ENCODE measurements around the gene DNAJB13. TPM values are rescaled to one million over a fixed set of nuclear protein-coding genes. Genes with fewer than 3 reads are reported as not detected.

The DNAJB13 gene
- total and polyA plus RNA-seq, 8 donors: 0.22 to 2.1 (median 0.47) TPM

DNA sequence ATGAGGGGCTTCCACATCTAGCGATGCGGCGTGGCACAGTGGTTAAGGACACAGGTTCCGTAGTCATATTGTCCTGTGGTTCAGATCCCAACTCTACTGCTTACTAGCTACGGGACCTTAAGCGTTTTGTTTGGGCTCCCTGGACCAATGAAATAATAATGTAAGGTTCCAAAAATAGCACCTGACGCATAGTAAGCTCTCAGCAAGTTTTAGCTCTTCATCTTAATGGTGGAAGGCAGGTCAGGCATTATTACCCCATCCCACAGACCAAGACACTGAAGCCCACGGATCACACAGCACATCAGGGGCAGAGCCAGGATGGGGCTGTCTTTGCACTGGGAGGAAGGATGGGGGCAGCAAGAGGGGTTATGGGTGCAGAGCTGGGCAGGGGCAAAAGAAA, 13.0 kb downstream of the DNAJB13 start:
- DNase-seq (no peak), ATAC-seq (no peak), FAIRE-seq (no peak)
- Histone ChIP-seq H3K36me3 (no peaks in the 10 kb centered on the region), H3K4me1 (no peaks in the 10 kb centered on the region), H3K27me3 (no peaks in the 10 kb centered on the region), H3K9me3 (no peaks in the 10 kb centered on the region), H3K4me3 (no peak overlapping the region), H3K27ac (no peak overlapping the region)
- 68 to 71% methylated on average over 8 of the region's 8 CpGs for WGBS, 2 donors
- TF ChIP-seq, protein P1, sequence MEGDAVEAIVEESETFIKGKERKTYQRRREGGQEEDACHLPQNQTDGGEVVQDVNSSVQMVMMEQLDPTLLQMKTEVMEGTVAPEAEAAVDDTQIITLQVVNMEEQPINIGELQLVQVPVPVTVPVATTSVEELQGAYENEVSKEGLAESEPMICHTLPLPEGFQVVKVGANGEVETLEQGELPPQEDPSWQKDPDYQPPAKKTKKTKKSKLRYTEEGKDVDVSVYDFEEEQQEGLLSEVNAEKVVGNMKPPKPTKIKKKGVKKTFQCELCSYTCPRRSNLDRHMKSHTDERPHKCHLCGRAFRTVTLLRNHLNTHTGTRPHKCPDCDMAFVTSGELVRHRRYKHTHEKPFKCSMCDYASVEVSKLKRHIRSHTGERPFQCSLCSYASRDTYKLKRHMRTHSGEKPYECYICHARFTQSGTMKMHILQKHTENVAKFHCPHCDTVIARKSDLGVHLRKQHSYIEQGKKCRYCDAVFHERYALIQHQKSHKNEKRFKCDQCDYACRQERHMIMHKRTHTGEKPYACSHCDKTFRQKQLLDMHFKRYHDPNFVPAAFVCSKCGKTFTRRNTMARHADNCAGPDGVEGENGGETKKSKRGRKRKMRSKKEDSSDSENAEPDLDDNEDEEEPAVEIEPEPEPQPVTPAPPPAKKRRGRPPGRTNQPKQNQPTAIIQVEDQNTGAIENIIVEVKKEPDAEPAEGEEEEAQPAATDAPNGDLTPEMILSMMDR (IDR thresholded peaks at IDR 0.05): no peak
- intact Hi-C loops (cut with DNase I): loop anchor here in 1 of 3 donors (10.0 kb wide), 1 partner anchor 111 kb away; no protein-coding TSS in a partner anchor

DNA sequence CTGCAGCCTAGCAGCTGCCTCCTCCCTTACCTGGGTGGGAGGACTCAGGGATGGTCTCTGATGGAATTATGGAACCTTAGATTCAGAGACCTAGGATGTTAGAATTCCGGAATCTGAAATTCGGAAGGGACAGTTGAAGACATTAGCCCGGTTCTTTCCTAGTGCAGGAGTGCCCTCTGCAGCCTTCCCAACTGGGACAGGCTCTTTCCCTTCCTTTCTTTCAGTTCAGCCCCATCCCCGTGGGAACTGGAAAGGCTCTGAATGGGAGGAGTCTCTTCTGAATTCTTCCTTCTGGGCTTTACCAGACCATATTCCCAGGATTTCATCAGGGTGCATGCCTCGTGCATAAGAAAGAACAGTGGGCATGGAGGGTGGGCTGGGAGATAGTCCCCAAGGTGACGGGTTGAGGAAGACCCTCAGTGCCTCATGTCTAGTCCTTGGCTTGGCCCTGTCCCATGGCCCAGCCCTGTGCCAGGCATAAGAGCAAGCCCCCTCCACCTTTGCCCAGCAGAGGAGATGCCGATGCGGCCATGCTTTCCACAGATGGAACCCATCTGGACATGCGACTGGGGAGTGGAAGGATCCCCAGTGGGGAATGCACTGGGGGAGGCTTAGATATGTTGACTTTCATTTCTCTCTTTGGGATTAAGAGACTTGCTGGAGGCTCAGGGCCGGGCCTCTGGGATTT, 14.4 kb downstream of the DNAJB13 start:
- TF ChIP-seq, protein P1 (IDR thresholded peaks at IDR 0.05): no peak
- H3K9me3 ChIP-seq: no peaks in the 10 kb centered on the region
- H3K4me1 ChIP-seq: no peaks in the 10 kb centered on the region
- DNase-seq (peak in 1 of 6 donors; percentile 35), FAIRE-seq (no peak), ATAC-seq (no peak)
- H3K27ac ChIP-seq: no peak overlapping the region
- no peaks in the 10 kb centered on the region for H3K27me3 ChIP-seq
- WGBS, 2 donors: 64 to 69% methylated on average over 10 of the region's 10 CpGs
- no peaks in the 10 kb centered on the region for H3K36me3 ChIP-seq
- no peak overlapping the region for H3K4me3 ChIP-seq
- intact Hi-C loops (cut with DNase I): loop anchor here in 1 of 3 donors (10.0 kb wide), 1 partner anchor 110 kb away; no protein-coding TSS in a partner anchor

DNA sequence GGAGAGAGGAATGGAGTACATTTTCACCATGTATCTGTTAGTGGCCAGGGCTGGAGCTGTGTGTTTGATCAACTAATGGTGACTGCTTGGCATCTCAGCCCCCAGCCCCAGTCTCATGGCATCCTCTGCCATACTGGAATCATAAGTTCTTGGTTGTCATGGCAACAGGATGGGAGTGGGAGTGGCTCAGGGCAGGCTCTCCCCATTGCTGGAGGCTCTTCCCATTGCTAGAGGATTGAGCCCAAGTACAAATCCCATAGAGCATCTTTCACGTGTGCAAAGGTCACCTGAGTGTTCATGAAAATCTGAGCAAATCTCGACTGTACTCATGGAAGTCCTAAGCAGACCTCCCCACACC, 14.9 kb downstream of the DNAJB13 start:
- TF ChIP-seq, protein P1 (IDR thresholded peaks at IDR 0.05): no peak
- no peaks in the 10 kb centered on the region for H3K9me3 ChIP-seq
- H3K27ac ChIP-seq: no peak overlapping the region
- H3K36me3 ChIP-seq: no peaks in the 10 kb centered on the region
- no peaks in the 10 kb centered on the region for H3K27me3 ChIP-seq
- DNase-seq (no peak), FAIRE-seq (no peak), ATAC-seq (no peak)
- 38 to 50% methylated on average over 2 of the region's 2 CpGs for WGBS, 2 donors
- no peak overlapping the region for H3K4me3 ChIP-seq
- intact Hi-C loops (cut with DNase I): loop anchor here in 1 of 3 donors (10.0 kb wide), 1 partner anchor 109 kb away; no protein-coding TSS in a partner anchor
- no peaks in the 10 kb centered on the region for H3K4me1 ChIP-seq

DNA sequence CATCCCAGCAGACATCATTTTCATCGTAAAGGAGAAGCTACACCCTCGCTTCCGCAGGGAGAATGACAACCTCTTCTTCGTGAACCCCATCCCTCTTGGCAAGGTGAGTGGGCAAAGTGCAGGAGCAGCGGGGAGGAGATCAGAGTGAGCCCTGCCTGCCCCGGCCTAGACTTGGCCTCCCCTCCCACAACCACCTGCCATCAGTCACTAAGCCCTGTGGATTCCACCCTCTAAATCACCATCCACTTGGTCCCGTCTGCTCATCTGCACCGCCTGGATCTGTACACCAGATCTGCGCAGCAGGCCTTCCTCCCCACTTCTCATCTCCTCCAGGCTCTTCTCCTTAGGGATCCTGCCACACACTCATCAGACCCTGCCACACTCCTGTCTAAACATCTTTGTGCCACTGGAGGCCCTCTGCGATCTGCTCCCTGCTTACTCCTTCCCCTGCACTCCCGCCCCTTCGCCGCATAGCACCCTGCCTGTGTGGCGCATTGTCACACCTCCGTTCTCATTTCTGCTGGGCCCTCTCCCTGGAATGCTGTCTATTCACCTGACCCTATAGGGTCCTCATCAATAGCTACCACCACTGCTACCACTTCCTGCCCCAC, 17.6 kb downstream of the DNAJB13 start:
- no peak overlapping the region for H3K4me3 ChIP-seq
- TF ChIP-seq, protein P1 (IDR thresholded peaks at IDR 0.05): no peak
- intact Hi-C loops (cut with DNase I): loop anchor here in 1 of 3 donors (10.0 kb wide), 1 partner anchor 106 kb away; no protein-coding TSS in a partner anchor
- H3K4me1 ChIP-seq: no peaks in the 10 kb centered on the region
- FAIRE-seq (no peak), DNase-seq (no peak), ATAC-seq (no peak)
- no peaks in the 10 kb centered on the region for H3K27me3 ChIP-seq
- no peaks in the 10 kb centered on the region for H3K9me3 ChIP-seq
- WGBS, 2 donors: 86 to 94% methylated on average over 15 of the region's 15 CpGs
- H3K27ac ChIP-seq: no peak overlapping the region
- no peaks in the 10 kb centered on the region for H3K36me3 ChIP-seq

DNA sequence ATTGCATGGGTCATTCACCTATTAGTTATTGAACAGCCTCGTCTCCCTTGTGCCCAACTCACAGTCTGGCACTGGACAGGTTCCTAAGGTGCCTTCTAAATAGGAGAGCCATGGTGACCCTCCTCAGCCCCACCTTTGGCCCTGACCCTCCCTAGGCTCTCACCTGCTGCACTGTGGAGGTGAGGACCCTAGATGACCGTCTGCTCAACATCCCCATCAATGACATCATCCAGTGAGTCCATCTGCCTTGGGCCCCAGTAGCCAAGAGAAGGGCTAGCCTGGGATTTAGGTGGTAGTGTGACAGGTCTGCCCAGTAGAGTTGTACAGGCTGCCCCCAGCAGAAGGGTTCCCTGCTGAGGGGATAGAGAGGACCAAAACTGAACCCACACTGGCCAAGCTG, 18.3 kb downstream of the DNAJB13 start:
- no peak overlapping the region for H3K4me3 ChIP-seq
- H3K4me1 ChIP-seq: no peaks in the 10 kb centered on the region
- intact Hi-C loops (cut with DNase I): loop anchor here in 1 of 3 donors (10.0 kb wide), 1 partner anchor 106 kb away; no protein-coding TSS in a partner anchor
- H3K36me3 ChIP-seq: no peaks in the 10 kb centered on the region
- 68 to 73% methylated on average over 2 of the region's 2 CpGs for WGBS, 2 donors
- no peaks in the 10 kb centered on the region for H3K9me3 ChIP-seq
- FAIRE-seq (no peak), DNase-seq (no peak), ATAC-seq (no peak)
- TF ChIP-seq, protein P1 (IDR thresholded peaks at IDR 0.05): no peak
- H3K27ac ChIP-seq: no peak overlapping the region
- no peaks in the 10 kb centered on the region for H3K27me3 ChIP-seq

Data from pancreas (tissue), 10 donors.